ENCODE measurements around the gene IQSEC3. TPM values are rescaled to one million over a fixed set of nuclear protein-coding genes. Genes with fewer than 3 reads are reported as not detected.
"Not testable (repeated sequence)": the region's sequence is repeated elsewhere in the genome, so short reads cannot be mapped to it uniquely, and the experiment has no call there.

Gene IQSEC3
- total RNA-seq, 1 experiment from 2014 or later: 0.55 TPM

GRCh38 chr12:38775-39174, 27.8 kb upstream of the IQSEC3 start:
- not testable (repeated sequence) for H2AFZ ChIP-seq (ENCODE audit: low read length); DNase-seq; H3K4me3 Mint-ChIP-seq

GRCh38 chr12:39555-40265, 26.9 kb upstream of the IQSEC3 start:
- H3K14ac ChIP-seq (ENCODE audit: insufficient read depth, low read length); H3K9me3 ChIP-seq (ENCODE audit: control insufficient read depth, low read depth, low read length); H3K9ac ChIP-seq (ENCODE audit: extremely low read depth, insufficient read length, low read length); H2BK15ac ChIP-seq (ENCODE audit: low read depth, low read length); H3K18ac ChIP-seq (ENCODE audit: insufficient read length, low read depth, low read length); H3K4me1 Mint-ChIP-seq; H3K27me3 Mint-ChIP-seq (ENCODE audit: low read depth); H3K4me3 Mint-ChIP-seq; H3K4me1 ChIP-seq (ENCODE audit: insufficient read depth, low read length); H2AFZ ChIP-seq (ENCODE audit: low read length); H3K56ac ChIP-seq (ENCODE audit: insufficient read length, low read depth, low read length); H3K79me1 ChIP-seq (ENCODE audit: insufficient read depth, low read depth, low read length, poor library complexity, severe bottlenecking); H4K5ac ChIP-seq (ENCODE audit: insufficient read length, low read depth, low read length); H3K23me2 ChIP-seq (ENCODE audit: insufficient read length, low read depth, low read length, poor library complexity, severe bottlenecking); H3K79me2 ChIP-seq (ENCODE audit: insufficient read depth, low read length); H2BK20ac ChIP-seq (ENCODE audit: low read depth, low read length, poor library complexity, severe bottlenecking); H3K27me3 ChIP-seq (ENCODE audit: insufficient read depth, low read length); H2BK120ac ChIP-seq (ENCODE audit: low read depth, low read length, poor library complexity, severe bottlenecking); H2AK5ac ChIP-seq (ENCODE audit: insufficient read length, low read length); H3K4me2 ChIP-seq (ENCODE audit: insufficient read depth, insufficient read length, low read length); H3K36me3 Mint-ChIP-seq (ENCODE audit: insufficient read depth in 1 of 3, low read depth in 3 of 3); H4K8ac ChIP-seq (replicated peaks; ENCODE audit: insufficient read length, low read depth, low read length); H3K27ac ChIP-seq (ENCODE audit: insufficient read length, low read depth, low read length); H3K27ac Mint-ChIP-seq; H4K20me1 ChIP-seq (ENCODE audit: control insufficient read depth, insufficient read depth, insufficient read length); H3K4ac ChIP-seq (ENCODE audit: low read depth, low read length); H2BK12ac ChIP-seq (ENCODE audit: insufficient read length, low read depth, low read length); H4K91ac ChIP-seq (ENCODE audit: insufficient read length, low read depth, low read length); H2BK5ac ChIP-seq (ENCODE audit: insufficient read length, low read length); H3K9me3 Mint-ChIP-seq; H3T11ph ChIP-seq (ENCODE audit: low read length); H3K23ac ChIP-seq (ENCODE audit: insufficient read length, low read depth, low read length): not testable (repeated sequence)
- DNase-seq: peak; percentile 2
- no CpG with 5 or more reads among the region's 6 CpGs for WGBS (ENCODE audit: extremely low coverage, insufficient read length, low lambda C conversion rate)

More at GRCh38 chr12:38775-39174, 27.8 kb upstream of the IQSEC3 start:
- not testable (repeated sequence) for H2BK12ac ChIP-seq (ENCODE audit: insufficient read length, low read depth, low read length); H2BK120ac ChIP-seq (ENCODE audit: low read depth, low read length, poor library complexity, severe bottlenecking); H3K4me1 Mint-ChIP-seq; H4K91ac ChIP-seq (ENCODE audit: insufficient read length, low read depth, low read length); H3K4me2 ChIP-seq (ENCODE audit: insufficient read depth, insufficient read length, low read length); H3K23me2 ChIP-seq (ENCODE audit: insufficient read length, low read depth, low read length, poor library complexity, severe bottlenecking); H3K36me3 Mint-ChIP-seq (ENCODE audit: insufficient read depth in 1 of 3, low read depth in 3 of 3); H2BK20ac ChIP-seq (ENCODE audit: low read depth, low read length, poor library complexity, severe bottlenecking); H3K79me2 ChIP-seq (ENCODE audit: insufficient read depth, low read length); H2AK5ac ChIP-seq (ENCODE audit: insufficient read length, low read length); H2BK15ac ChIP-seq (ENCODE audit: low read depth, low read length); H3K27ac ChIP-seq (ENCODE audit: insufficient read length, low read depth, low read length); H3K9ac ChIP-seq (ENCODE audit: extremely low read depth, insufficient read length, low read length); H2BK5ac ChIP-seq (ENCODE audit: insufficient read length, low read length); H3K4ac ChIP-seq (ENCODE audit: low read depth, low read length); H4K20me1 ChIP-seq (ENCODE audit: control insufficient read depth, insufficient read depth, insufficient read length); H3T11ph ChIP-seq (ENCODE audit: low read length); H4K5ac ChIP-seq (ENCODE audit: insufficient read length, low read depth, low read length); H4K8ac ChIP-seq (replicated peaks; ENCODE audit: insufficient read length, low read depth, low read length); H3K18ac ChIP-seq (ENCODE audit: insufficient read length, low read depth, low read length); H3K27me3 Mint-ChIP-seq (ENCODE audit: low read depth); H3K79me1 ChIP-seq (ENCODE audit: insufficient read depth, low read depth, low read length, poor library complexity, severe bottlenecking); H3K14ac ChIP-seq (ENCODE audit: insufficient read depth, low read length); H3K4me1 ChIP-seq (ENCODE audit: insufficient read depth, low read length); H3K27me3 ChIP-seq (ENCODE audit: insufficient read depth, low read length); H3K9me3 ChIP-seq (ENCODE audit: control insufficient read depth, low read depth, low read length); H3K56ac ChIP-seq (ENCODE audit: insufficient read length, low read depth, low read length); H3K23ac ChIP-seq (ENCODE audit: insufficient read length, low read depth, low read length); H3K9me3 Mint-ChIP-seq; H3K27ac Mint-ChIP-seq
- no CpG with 5 or more reads among the region's 9 CpGs for WGBS (ENCODE audit: extremely low coverage, insufficient read length, low lambda C conversion rate)

Data from H9 (cell line).